Measurements from ENCODE around the gene CC2D2B. TPM values are rescaled to one million over a fixed set of nuclear protein-coding genes. Genes with fewer than 3 reads are reported as not detected.
"Not testable (repeated sequence)": the region's sequence is repeated elsewhere in the genome, so short reads cannot be mapped to it uniquely, and the experiment has no call there.

The CC2D2B gene, protein sequence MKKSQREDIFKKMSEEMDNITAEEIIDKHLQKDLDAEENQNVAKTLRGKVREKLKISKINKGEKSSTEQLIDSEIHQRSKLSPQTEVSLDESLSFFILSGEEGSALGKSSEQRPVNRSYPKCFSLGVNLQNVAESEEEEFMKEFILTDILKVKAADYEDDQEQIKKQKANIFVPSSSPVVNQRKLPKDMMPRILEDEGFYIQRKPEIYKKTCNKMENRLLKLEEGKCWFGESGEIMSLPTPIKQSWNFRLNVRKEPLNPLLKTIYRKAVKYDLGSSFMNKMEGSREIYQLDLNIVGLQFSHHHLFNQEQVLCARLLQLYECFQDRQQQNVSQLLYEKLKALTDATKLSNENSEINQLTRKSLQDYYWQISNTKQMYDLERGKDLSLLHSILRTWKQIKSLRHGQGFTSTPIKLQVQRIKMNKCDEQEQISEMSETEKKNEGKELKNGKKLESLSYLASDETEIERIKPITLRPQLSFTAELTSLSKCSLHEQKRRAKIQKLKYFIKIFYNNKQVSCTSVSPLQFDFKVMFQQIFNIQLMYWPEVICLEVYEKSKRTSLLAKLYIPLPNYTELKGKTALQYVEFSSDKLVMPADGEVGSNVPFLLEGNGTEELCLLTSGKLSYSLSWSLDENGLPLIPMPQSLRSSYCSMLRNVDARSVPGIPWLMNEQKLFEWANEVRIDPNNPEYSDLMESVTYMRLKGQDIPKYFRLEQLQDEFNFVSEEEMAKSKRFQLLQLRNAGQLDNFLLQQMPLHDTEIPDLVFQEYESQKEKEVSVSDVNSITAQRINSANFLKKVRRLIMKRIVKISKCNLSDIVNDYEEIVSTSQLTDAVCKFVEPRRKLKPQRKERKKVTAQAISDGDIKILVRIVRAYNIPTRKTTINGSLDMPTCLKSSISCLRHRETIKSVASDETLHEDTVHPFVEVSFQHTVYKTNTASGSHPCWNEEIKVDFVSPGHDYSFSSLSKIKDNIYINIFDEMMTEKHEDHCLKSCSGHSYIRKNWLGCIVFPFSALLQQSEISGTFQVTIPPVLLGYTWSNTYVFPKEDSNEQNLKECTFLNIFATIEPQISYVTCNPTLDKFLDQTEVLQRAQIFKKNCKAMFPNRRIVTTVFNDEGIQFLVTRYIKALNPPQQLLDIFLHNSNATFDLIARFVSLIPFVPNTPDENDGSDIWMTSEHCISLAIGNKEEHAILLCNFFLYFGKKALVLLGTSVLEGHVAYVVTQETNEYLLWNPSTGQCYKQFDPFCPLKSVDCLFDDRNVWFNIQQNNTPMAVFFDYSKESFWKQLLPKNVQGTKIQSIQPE (N-terminal part only)
- total RNA-seq: 1 to 10 TPM; 4.6 to 5.8 TPM
- long read RNA-seq, donor 1, partial matches to known transcripts: 0 of 3 reads
- long read RNA-seq, donor 1, other reads (novel, unspliced or antisense): 3 of 3 reads
- long read RNA-seq, donor 2, partial matches to known transcripts: 0 of 2 reads
- long read RNA-seq, donor 2, other reads (novel, unspliced or antisense): 2 of 2 reads

DNA sequence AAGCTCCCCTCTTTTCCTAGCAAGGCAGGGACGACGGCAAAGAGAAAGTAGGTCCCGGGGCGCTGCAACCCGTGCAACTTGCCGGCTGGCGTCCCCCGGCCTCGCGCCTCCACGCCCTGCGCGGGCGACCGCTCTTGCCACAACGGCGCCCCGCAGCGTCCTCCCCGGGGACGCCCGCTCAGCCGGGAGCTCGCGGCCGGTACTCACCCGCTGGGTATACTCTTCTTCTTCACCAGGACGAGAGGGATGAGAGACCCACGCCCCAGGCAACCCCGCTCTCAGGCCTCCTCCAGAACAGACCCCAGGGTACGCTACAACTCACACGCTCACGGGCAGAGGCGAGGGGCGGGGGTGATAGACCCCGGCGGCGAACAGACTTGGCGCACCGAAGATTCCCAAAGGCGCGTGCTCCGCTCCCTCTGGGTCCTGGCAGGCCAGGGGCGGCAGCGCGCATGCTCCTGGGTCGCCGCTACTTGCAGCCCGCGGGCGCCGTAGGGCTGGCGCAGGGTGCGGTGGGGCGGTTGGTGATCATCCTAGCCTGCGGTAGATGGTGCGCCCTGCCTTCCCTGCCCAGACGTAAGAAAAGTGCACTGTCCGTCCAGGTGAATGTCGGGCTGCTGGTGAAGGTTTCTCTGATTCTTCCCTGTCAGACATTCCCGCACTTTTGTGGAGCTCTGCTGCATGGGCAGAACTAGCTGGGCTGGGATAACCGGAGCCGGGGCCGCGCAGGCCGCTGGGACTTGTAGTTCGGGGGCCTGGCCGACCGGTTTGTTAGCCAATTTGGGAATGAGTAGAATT, at the start of gene CC2D2B:
TSS of gene CC2D2B (plus strand) at position 520 of the 798 bp plus-strand sequence. CDS start 3,349 bp downstream, outside the sequence.
- intact Hi-C loops (cut with DNase I): no loop called here
- peak; percentile 94 for DNase-seq (ENCODE audit: low spot score)

DNA sequence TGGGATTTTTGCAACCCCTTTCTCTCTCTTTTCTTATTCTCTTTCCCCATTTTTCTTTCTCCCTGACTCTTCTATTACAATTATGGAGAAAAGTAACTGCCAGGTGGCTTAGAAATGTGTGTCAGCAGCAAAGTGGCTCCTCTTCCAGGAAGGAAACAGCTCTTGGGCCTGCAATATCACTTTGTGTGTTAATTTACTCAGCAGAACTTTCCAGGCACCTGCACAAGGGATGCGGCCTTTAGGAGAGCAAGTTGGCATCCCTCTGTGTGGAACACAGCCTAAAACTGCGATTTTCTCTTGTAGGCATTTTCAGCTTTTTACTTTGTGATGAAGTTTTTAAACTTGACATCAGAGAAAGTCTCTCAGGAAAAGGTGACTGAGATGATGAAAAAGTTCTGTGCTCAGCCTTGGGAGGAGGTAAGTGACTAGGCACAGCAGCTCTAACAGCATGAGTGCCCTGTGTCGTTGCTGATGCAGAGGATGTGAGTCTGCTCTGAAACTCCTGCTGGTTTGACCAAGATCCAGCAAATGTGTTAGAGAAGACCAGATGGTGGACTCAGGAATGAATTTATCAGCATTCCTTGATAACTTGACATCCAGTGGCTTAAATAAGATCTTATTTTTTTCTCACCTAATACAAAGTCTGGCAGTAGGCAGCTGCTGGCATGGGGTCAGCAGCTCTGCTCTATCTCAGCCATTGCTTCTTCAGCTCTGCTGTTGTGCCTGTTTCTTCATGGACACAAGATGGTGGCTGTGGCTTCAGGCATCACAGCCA, 47.4 kb upstream of the CC2D2B start:
- DNase-seq (ENCODE audit: low spot score): no peak
- intact Hi-C loops (cut with DNase I): loop anchor here in 1 of 2 donors (10.0 kb wide), 1 partner anchor 166 kb away; the partner anchor contains the start of gene TCTN3

DNA sequence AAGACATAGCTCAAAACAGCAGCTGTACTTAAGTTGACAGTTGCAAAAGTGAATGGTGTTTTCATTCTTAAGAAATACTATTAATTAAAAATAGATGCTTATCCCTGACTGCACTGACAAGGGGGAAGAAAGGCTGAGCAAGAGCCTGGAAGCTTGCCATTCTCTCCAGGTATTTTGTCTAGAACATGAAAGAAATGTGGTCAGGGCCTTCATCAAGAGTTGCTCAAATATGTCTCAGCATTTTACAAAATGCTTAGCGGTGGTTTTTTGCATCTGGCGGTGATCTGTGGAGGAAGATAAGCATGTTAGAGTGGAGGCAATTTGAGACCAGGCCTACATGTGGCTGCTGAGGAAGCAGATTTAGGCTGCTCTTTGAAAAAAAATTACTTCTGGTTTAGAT, 46.4 kb upstream of the CC2D2B start:
- intact Hi-C loops (cut with DNase I): loop anchor here in 1 of 2 donors (10.0 kb wide), 1 partner anchor 167 kb away; the partner anchor contains the start of gene TCTN3
- DNase-seq (ENCODE audit: low spot score): no peak

DNA sequence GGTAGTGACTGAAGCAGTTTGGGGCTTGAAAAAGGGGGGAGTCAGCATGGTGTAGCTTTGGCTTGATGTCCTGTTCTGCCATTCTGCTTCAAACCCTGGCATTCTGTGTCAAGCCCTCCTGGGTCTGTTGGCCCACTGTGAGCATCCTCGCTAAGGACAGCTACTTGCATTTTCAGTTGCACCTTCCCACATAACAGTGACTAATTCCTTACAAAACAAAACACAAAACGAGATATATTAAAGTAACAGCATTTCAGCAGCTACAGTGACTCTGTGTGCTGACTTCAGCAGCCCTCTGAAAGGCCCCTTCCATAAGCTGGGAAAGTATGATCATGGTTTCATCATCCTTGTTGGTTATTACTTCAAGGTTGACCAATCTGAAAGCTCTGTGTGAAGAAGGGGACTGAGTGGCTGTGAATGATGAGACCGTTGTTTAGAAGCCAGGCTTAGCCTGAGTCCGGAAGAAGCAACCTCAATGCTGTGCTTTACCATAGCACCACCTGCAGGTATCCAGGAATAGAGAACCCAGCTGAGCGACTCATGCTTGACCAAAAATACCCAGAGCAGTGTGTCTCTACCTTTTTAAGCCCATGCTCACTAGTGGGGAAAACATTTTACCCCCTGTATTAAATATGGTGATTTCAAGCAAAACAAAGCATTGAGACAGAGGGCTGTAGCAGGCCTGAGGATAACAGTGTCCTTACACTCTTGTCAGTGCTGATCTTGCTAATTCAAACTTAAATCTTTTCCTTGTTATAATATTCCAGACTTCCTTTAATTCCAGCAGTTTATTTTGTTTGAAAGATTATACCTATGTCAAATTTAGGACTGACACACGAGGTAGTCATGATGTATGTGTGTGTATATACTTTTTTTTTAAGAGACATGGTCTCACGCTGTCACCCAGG, 42.6 kb upstream of the CC2D2B start:
- intact Hi-C loops (cut with DNase I): loop anchor here in 1 of 2 donors (2.0 to 10.0 kb wide), 2 partner anchors 56 to 170 kb away; partner anchors contain the start of gene TCTN3
- DNase-seq (ENCODE audit: low spot score): no peak

DNA sequence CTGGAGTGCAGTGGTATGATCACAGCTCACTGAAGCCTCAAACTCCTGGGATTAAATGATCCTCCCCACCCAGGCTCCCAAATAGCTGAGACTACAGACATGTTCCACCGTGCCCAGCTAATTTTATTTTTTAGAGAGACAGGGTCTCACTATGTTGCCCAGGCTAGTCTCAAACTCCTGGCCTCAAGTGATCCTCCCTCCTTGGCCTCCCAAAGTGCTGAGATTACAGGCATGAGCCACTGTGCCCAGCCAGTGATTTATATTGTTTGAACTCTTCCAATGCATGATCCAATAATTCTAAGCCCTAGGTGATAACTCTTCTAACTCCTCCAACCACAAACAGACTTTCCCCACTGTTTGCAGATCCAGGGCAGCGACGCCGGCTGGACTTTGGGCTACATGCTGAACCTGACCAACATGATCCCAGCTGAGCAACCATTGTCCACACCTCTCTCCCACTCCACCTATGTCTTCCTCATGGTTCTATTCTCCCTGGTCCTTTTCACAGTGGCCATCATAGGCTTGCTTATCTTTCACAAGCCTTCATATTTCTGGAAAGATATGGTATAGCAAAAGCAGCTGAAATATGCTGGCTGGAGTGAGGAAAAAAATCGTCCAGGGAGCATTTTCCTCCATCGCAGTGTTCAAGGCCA, 41.8 kb upstream of the CC2D2B start:
- DNase-seq (ENCODE audit: low spot score): no peak
- intact Hi-C loops (cut with DNase I): loop anchor here in 1 of 2 donors (2.0 to 10.0 kb wide), 2 partner anchors 57 to 171 kb away; partner anchors contain the start of gene TCTN3

DNA sequence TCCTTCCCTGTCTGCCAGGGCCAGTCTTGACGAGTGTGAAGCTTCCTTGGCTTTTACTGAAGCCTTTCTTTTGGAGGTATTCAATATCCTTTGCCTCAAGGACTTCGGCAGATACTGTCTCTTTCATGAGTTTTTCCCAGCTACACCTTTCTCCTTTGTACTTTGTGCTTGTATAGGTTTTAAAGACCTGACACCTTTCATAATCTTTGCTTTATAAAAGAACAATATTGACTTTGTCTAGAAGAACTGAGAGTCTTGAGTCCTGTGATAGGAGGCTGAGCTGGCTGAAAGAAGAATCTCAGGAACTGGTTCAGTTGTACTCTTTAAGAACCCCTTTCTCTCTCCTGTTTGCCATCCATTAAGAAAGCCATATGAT, 41.3 kb upstream of the CC2D2B start:
- intact Hi-C loops (cut with DNase I): loop anchor here in 1 of 2 donors (10.0 kb wide), 1 partner anchor 172 kb away; the partner anchor contains the start of gene TCTN3
- DNase-seq (ENCODE audit: low spot score): no peak

DNA sequence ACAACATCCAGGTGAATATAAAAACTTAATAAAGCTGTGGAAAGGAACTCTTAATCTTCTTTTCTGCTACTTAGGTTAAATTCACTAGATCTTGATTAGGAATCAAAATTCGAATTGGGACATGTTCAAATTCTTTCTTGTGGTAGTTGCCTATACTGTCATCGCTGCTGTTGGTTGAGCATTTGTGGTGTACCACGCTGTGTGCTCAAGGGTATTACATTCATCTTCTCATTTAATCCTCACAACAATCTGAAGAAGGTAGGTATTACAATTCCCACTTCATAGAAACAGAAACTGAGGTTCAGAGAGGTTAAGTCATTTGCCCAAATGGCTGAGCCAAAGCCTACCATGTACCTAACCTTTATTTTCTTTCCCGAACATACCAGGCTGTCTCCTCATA, 39.9 kb upstream of the CC2D2B start:
- DNase-seq (ENCODE audit: low spot score): no peak
- intact Hi-C loops (cut with DNase I): loop anchor here in 1 of 2 donors (10.0 kb wide), 1 partner anchor 173 kb away; the partner anchor contains the start of gene TCTN3

DNA sequence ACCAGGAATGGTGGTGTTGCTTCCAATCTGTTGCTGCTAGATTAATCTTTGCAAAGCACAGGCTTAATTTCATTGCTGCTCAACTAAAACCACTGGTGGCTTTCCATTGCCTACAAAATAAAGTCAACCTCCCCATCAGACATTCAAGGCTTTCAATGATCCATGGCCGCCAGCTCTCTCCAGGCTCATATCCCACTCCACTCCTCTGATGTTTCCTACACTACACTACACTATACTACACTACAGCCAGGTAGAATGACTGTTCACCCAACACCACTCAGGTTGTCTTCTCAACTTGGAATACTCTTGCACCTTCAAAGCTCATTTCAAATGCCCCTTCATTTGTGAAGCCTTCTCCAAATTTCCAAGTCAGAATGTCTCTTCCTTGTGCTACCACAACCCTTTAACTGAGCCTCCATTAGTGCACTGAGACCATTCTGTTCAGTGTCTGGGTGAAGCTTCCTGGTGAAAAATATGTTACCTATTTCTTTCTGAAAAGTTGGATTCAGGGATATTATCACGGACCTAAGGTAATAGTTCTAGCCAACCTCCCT, 35.5 kb upstream of the CC2D2B start:
- no peak for DNase-seq (ENCODE audit: low spot score)
- intact Hi-C loops (cut with DNase I): no loop called here

DNA sequence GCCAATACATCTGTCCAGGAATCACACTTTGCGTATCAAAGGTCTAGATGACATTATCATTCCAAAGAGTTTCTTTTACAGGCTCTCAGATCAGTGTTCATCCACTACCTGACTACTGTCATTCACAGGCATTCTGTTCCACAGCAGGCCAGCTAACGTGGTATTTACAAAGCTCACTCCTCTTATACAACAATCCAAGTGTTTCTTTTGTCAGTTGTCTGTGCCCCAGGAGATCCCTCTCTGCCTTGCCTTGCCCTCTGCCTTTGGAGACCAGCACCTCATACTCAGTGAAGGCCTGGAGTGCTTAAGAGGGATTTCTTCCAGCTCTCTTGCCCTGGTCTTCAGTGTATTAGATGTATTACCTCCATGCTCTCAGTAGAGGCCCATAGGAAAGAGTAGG, 34.6 kb upstream of the CC2D2B start:
- intact Hi-C loops (cut with DNase I): no loop called here
- no peak for DNase-seq (ENCODE audit: low spot score)

DNA sequence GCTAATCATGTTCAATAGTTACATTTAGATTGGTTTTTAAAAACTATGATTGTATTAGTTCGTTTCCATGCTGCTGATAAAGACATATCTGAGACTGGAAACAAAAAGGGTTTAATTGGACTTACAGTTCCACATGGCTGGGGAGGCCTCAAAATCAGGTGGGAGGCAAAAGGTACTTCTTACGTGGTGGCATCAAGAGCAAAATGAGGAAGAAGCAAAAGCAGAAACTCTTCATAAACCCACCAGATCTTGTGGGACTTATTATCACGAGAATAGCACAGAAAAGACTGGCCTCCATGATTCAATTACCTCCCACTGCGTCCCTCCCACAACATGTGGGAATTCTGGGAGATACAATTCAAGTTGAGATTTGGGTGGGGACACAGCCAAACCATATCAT, 34.1 kb upstream of the CC2D2B start:
- intact Hi-C loops (cut with DNase I): no loop called here
- DNase-seq (ENCODE audit: low spot score): no peak

DNA sequence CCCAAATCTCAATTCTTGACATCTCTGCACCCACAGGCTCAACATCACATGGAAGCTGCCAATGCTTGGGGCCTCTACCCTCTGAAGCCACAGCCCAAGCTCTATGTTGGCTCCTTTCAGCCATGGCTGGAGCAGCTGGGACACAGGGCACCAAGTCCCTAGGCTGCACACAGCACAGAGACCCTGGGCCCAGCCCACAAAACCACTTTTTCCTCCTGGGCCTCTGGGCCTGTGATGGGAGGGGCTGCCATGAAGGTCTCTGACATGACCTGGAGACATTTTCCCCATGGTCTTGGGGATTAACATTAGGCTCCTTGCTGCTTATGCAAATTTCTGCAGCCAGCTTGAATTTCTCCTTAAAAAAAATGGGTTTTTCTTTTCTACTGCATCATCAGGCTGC, 33.0 kb upstream of the CC2D2B start:
- intact Hi-C loops (cut with DNase I); DNase-seq (ENCODE audit: low spot score): not testable (repeated sequence)

DNA sequence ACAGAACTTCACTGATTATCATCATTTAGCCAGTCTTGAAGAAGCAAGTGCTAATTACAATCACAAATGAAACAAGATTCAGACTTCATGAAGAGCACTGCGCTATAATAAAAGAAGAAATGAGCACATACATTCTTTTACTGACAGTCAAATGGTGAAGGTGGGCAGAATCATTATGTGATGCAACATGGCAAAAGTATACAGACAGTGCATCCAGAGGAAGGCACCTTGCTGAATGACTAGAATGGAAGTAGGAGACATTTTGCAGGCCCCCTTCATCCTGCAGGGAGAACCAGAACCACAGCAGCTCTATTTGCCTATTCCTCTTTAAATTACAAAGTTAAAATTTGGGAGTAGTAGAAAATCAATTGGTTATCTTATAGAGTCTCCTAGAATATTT, 31.0 kb upstream of the CC2D2B start:
- DNase-seq (ENCODE audit: low spot score): no peak
- intact Hi-C loops (cut with DNase I): no loop called here

DNA sequence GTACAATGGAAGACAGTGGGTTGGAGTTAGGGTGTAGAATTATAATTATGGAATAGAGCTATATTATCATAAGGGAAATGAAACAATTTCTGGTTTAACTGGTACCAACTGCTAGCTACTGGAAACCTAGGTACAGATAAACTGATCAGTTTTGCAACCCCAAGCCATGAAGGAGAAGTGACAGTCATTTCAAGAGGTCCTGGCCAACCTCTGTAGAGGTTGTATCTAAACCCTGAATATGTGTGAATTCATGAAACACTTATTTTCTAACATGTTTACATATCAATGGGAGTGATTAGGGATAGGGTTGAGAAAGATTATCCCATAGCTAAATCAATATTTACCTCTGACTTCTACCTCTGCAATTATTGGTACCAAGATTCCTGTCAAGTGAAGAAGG, 29.9 kb upstream of the CC2D2B start:
- intact Hi-C loops (cut with DNase I): no loop called here
- DNase-seq (ENCODE audit: low spot score): no peak

DNA sequence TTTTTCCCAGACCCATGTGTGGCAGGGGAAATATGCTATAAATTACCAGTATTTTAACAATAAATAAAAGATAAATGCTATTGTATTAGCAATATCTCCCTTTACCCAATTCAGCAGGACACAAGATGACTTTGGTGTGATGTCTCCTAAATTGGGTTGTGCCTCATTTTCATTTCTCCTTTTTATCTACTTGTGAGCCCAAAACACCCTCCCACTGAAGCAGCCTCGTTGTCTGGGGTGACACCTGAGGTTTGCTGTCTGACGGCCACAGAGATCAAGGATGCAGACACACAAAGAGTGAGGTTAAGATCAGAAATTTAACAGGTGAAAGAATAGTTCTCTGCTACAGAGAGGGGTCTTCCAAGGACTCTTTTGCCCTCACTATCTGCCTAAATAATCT, 27.1 kb upstream of the CC2D2B start:
- DNase-seq (ENCODE audit: low spot score): no peak
- intact Hi-C loops (cut with DNase I): no loop called here

DNA sequence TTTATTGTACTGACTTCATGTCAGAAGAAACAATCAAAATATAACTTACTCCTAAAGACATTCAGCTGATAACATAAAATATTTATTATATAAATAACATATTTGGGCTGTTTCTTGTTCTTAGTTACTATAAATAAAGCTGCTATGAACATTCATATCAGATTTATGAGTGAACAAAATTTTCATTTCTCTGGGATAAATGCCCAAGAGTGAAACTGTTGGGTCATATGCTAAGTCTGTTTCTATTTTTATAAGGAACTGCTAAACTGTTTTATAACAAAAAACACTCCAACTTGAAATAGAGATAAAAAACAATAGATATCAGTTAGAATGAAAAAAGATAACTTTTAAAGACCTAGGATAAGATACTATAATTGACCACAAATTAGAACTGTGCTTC, 26.5 kb upstream of the CC2D2B start:
- DNase-seq (ENCODE audit: low spot score): no peak
- intact Hi-C loops (cut with DNase I): no loop called here
